A673 (cell line): ENCODE measurements around the gene CLASRP.

Source experiments
- CTCF ChIP-seq: fragments of 300-800, 200-600 bp; sonication (generic); conservative IDR thresholded peaks from 2 replicates; pipeline ENCODE4 v1.5.1; 2017; ENCODE audit warnings: low read depth, mild to moderate bottlenecking, antibody characterized with exemption, low read length, moderate library complexity, mixed read lengths
- EZH2 ChIP-seq: fragments of 200-600 bp; sonication (generic); IDR thresholded peaks from 2 replicates; pipeline ENCODE4 v1.6.1; 2017; ENCODE audit warnings: borderline replicate concordance, low read depth, mild to moderate bottlenecking, mixed read lengths, antibody characterized with exemption, low read length; ENCODE audit not compliant: poor library complexity, severe bottlenecking

DNA sequence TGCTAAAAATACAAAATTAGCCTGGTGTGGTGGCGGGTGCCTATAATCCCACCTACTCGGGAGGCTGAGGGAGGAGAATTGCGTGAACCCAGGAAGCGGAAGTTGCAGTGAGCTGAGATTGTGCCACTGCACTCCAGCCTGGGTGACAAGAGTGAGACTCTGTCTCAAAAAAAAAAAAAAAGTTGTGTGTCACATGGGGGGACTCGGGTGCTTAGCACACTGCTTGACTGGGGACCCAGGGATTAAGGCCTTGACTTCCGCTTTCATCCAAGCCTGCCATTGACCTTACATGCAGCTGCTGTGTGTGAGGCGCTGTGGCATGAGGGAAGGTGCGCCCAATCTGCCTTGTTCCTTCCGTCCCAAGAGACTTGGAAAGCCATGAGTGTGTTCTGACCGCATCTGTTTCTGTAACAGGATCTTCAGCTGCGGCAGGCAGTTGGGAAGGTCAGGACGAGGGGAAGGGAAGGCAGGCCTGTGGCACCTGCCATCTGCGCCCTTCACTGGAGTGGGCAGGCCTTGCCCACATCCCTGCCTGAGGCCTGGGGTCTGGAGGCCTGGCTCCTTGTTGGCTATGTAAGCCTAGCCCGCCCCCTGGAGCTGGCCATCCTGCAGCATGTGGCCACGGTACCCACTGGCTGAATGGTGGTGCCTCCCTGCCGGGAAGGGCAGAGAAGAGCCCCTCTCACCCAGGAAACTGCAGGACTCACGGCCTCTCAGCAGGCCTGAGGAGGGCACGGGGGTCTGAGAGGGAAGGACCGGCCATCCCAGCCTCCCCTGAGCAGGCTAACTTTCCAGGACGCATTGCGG is 77.2 kb downstream of the CLASRP start:
- TF ChIP-seq CTCF = no peak
- TF ChIP-seq EZH2 = no peak
